ENCODE data around the gene VPS36. TPM values are rescaled to one million over a fixed set of nuclear protein-coding genes. Genes with fewer than 3 reads are reported as not detected.

VPS36 gene
- total and polyA plus RNA-seq, 9 of the 15 experiments (the other 6 are each of a cell fraction or from before 2014, with no cell fraction given): 8.4 to 30.6 (median 23.7) TPM

- ChIA-PET CTCF (ENCODE audit: low intra/inter-chr PET ratio) (no interaction called here), POLR2A (interaction anchor here (1.0 kb wide), 1 partner anchor 9 kb away, joined by 4 read pairs; no protein-coding TSS in a partner anchor)
- no peak overlapping the region for H3K4me2 ChIP-seq (ENCODE audit: insufficient read depth, low read length)
- H4K20me1 ChIP-seq (replicated peaks; ENCODE audit: control insufficient read depth, insufficient read depth, low read length): no peaks in the 10 kb centered on the region
- BruUV-seq (replicated peaks): no TSS peak
- H3K36me3 ChIP-seq (ENCODE audit: control insufficient read depth, insufficient read depth, low read length): peaks cover 52% of the 10 kb centered on the region; the same call in 1 of the 3 replicates
- intact Hi-C loops (cut with micrococcal nuclease): no loop called here
- no peak overlapping the region for H2AFZ ChIP-seq (ENCODE audit: low read depth, low read length)
- ATAC-seq (no peak), FAIRE-seq (no peak), DNase-seq (ENCODE audit: extremely low read depth in 1 of 4, low spot score in 3 of 4) (no peak)
- TF ChIP-seq STAT5B (CRISPR knock-in tag; IDR thresholded peaks at IDR 0.05) (no peak), KLF13 (tag; IDR thresholded peaks at IDR 0.05; ENCODE audit: borderline replicate concordance, low read depth) (no peak), MLLT1 (IDR thresholded peaks at IDR 0.05) (no peak), HNRNPL (IDR thresholded peaks at IDR 0.05; ENCODE audit: low read depth, low read length) (no peak)
- H3K79me2 ChIP-seq (ENCODE audit: control insufficient read depth, insufficient read depth, low read length): no peaks in the 10 kb centered on the region
- H3K27me3 ChIP-seq (ENCODE audit: control insufficient read depth in 2 of 2, insufficient read depth in 2 of 2, low read length in 2 of 2): no peaks in the 10 kb centered on the region
- H3K9me1 ChIP-seq (ENCODE audit: control insufficient read depth, insufficient read depth, low read length): no peaks in the 10 kb centered on the region
- WGBS (ENCODE audit: insufficient coverage, low coverage, missing lambda C conversion rate): 0% methylated on average over 1 of the region's 1 CpG
- no peak overlapping the region for H3K4me3 ChIP-seq
- H3K9me3 ChIP-seq (replicated peaks; ENCODE audit: control insufficient read depth, insufficient read depth, low read depth, low read length): no peaks in the 10 kb centered on the region
- H3K9ac ChIP-seq (ENCODE audit: insufficient read depth in 1 of 2, low read depth in 2 of 2, low read length in 2 of 2): no peak overlapping the region
- H3K4me1 ChIP-seq (replicated peaks in 1 of 2; ENCODE audit: control insufficient read depth in 2 of 2, insufficient read depth in 2 of 2, low read length in 2 of 2): no peaks in the 10 kb centered on the region
- no peak overlapping the region for H3K27ac ChIP-seq (ENCODE audit: extremely low read depth, low read depth, low read length)
- in situ Hi-C loops (cut with MboI): no loop called here
Observed at GRCh38 chr13:52419080-52419479, 31.4 kb downstream of the VPS36 start.

GRCh38 chr13:52414963-52415362, 35.5 kb downstream of the VPS36 start:
- Histone ChIP-seq H3K4me1 (replicated peaks in 1 of 2; ENCODE audit: control insufficient read depth in 2 of 2, insufficient read depth in 2 of 2, low read length in 2 of 2) (no peaks in the 10 kb centered on the region), H2AFZ (ENCODE audit: low read depth, low read length) (no peak overlapping the region), H3K4me2 (ENCODE audit: insufficient read depth, low read length) (no peak overlapping the region), H4K20me1 (replicated peaks; ENCODE audit: control insufficient read depth, insufficient read depth, low read length) (no peaks in the 10 kb centered on the region), H3K9me3 (replicated peaks; ENCODE audit: control insufficient read depth, insufficient read depth, low read depth, low read length) (no peaks in the 10 kb centered on the region), H3K79me2 (ENCODE audit: control insufficient read depth, insufficient read depth, low read length) (no peaks in the 10 kb centered on the region), H3K9me1 (ENCODE audit: control insufficient read depth, insufficient read depth, low read length) (no peaks in the 10 kb centered on the region), H3K4me3 (no peak overlapping the region), H3K36me3 (ENCODE audit: control insufficient read depth, insufficient read depth, low read length) (peaks cover 59% of the 10 kb centered on the region; the same call in 2 of the 3 replicates), H3K27me3 (ENCODE audit: control insufficient read depth in 2 of 2, insufficient read depth in 2 of 2, low read length in 2 of 2) (no peaks in the 10 kb centered on the region), H3K27ac (ENCODE audit: extremely low read depth, low read depth, low read length) (no peak overlapping the region), H3K9ac (ENCODE audit: insufficient read depth in 1 of 2, low read depth in 2 of 2, low read length in 2 of 2) (no peak overlapping the region)
- 75% methylated on average over 1 of the region's 1 CpG for WGBS (ENCODE audit: insufficient coverage, low coverage, missing lambda C conversion rate)
- ATAC-seq: no peak
- in situ Hi-C loops (cut with MboI): no loop called here
- no peak for TF ChIP-seq JUND (IDR thresholded peaks at IDR 0.05; ENCODE audit: borderline replicate concordance, low read depth, low read length)
- TF ChIP-seq JUND (tag; IDR thresholded peaks at IDR 0.05; ENCODE audit: borderline replicate concordance, low read depth, low read length): no peak
- no peak for TF ChIP-seq HDAC8 (tag; IDR thresholded peaks at IDR 0.05)
- TF ChIP-seq SNIP1 (IDR thresholded peaks at IDR 0.05; ENCODE audit: low read depth): no peak
- TF ChIP-seq XRCC4 (IDR thresholded peaks at IDR 0.05; ENCODE audit: extremely low read depth, insufficient read depth, insufficient read length): no peak
- TF ChIP-seq FOXO4 (CRISPR knock-in tag; IDR thresholded peaks at IDR 0.05): no peak
- no peak for TF ChIP-seq CREBBP (IDR thresholded peaks at IDR 0.05; ENCODE audit: low read depth, low read length)
- DNase-seq (ENCODE audit: extremely low read depth in 1 of 4, low spot score in 3 of 4): no peak
- POLR2A ChIA-PET: no interaction called here
- intact Hi-C loops (cut with micrococcal nuclease): no loop called here
- FAIRE-seq: no peak
- CTCF ChIA-PET (ENCODE audit: low intra/inter-chr PET ratio): no interaction called here
- no TSS peak for BruUV-seq (replicated peaks)
